ENCODE results near the gene ITPK1. TPM values are rescaled to one million over a fixed set of nuclear protein-coding genes. Genes with fewer than 3 reads are reported as not detected.

The ITPK1 gene
- total RNA-seq, 1 donor from 2014 or later, result 112 TPM

DNA sequence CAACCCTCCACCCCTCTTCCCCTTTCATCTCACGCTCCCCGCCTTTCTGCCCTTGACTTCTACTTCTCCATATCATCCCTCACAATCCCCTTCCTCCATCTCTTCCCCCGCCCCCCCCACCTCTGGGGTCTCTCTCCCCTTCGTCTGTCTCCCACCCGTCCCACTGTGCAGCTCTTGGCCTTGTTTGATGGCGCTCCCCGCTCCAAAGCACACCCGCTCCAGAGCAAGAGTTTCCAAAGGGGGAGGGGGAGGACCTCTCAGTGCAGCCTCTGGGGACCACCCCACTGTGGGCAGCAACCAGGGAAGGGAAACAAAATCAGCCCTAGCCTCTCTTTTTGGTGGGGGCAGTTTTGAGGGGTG is 192.0 kb downstream of the ITPK1 start:
- Histone ChIP-seq H3K9me3 (replicated peaks) (no peaks in the 10 kb centered on the region), H3K36me3 (no peaks in the 10 kb centered on the region), H3K4me1 (peaks cover 7% of the 10 kb centered on the region), H3K27me3 (ENCODE audit: low read depth) (peaks cover 72% of the 10 kb centered on the region), H3K4me3 (no peak overlapping the region), H3K27ac (replicated peaks) (no peak overlapping the region)
- TF ChIP-seq, protein P1, sequence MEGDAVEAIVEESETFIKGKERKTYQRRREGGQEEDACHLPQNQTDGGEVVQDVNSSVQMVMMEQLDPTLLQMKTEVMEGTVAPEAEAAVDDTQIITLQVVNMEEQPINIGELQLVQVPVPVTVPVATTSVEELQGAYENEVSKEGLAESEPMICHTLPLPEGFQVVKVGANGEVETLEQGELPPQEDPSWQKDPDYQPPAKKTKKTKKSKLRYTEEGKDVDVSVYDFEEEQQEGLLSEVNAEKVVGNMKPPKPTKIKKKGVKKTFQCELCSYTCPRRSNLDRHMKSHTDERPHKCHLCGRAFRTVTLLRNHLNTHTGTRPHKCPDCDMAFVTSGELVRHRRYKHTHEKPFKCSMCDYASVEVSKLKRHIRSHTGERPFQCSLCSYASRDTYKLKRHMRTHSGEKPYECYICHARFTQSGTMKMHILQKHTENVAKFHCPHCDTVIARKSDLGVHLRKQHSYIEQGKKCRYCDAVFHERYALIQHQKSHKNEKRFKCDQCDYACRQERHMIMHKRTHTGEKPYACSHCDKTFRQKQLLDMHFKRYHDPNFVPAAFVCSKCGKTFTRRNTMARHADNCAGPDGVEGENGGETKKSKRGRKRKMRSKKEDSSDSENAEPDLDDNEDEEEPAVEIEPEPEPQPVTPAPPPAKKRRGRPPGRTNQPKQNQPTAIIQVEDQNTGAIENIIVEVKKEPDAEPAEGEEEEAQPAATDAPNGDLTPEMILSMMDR (IDR thresholded peaks at IDR 0.05; ENCODE audit: borderline replicate concordance), result no peak
- DNase-seq, result no peak
- intact Hi-C loops (cut with micrococcal nuclease), result no loop called here

DNA sequence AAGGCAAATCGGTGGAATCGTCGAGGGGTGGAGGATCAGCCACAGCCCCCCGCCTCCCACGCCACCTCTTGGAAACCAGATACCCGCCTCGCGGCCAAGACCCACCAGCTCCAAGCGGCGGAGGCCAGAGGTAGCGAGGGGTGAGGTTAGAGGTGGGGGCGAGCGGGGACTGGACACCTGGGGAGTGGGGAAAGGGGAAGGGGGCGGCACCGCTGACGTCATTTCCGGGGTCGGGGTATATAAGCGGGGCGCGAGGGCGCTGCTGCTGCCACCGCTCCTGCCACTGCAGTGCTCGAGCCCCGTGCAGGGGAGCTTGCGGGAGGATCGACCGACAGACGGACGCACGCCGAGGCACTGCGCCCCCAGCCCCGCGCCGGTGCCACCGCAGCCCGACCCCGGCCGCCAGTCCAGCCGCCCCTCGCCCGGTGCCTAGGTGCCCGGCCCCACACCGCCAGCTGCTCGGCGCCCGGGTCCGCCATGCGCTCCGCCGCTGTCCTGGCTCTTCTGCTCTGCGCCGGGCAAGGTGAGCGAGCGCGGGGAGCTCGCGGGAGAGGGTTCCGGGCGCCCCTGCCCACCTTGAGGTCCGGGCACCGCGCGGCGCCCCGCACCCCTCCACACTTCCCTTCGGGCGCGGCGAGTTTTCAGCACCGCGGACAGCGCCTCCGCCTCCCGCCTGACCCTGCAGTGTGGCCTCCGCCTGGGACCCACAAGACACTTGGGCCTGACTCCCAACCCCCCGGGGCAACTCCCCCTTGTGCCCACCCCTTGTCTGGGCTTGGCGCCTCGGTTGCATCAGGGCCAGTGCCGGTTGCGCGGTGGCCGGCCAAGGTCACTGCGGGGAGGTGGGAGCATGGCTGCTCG is 192.6 kb downstream of the ITPK1 start, which contains the start of gene CHGA:
CHGA (plus strand) TSS at position 268 of the 861 bp plus-strand sequence; CDS start at position 478, 210 bp downstream.
- Histone ChIP-seq H3K4me1 (peaks cover 7% of the 10 kb centered on the region), H3K27ac (replicated peaks) (no peak within 1 kb of the TSS), H3K4me3 (peak within 1 kb of the TSS; percentile 23), H3K9me3 (replicated peaks) (no peaks in the 10 kb centered on the region), H3K27me3 (ENCODE audit: low read depth) (peaks cover 78% of the 10 kb centered on the region), H3K36me3 (no peaks in the 10 kb centered on the region)
- TF ChIP-seq, protein P1 (IDR thresholded peaks at IDR 0.05; ENCODE audit: borderline replicate concordance), result no peak
- intact Hi-C loops (cut with micrococcal nuclease), result no loop called here
- peak; percentile 55 for DNase-seq

DNA sequence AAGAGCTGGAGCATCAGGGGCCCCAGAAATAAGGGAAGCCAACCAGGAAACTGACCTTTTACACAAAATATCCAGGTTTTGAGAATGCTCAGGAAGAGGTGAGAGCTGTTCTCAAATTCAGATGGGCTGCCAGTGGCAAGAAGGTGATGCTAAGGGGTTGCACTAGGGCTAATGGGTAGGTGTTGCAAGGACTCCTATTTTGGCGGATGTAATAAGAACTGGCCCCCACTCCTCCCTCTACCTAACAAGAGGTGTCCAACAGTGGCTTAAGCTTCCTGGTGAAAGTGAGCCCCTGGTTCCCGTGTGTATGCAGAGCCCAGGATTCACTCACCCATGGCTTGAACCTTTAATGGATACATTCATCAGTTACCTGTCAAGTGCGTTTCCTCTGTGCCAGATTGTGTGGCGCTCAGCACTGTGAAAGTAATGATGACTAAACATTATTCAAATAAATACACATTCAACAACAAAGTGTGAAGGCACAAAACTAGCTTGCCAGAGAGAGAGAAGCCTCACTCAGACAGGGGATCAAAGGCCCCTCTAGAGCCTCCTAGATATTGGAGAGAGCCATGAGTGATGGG is 193.5 kb downstream of the ITPK1 start:
- no peak overlapping the region for H3K4me3 ChIP-seq
- intact Hi-C loops (cut with micrococcal nuclease), result no loop called here
- H3K9me3 ChIP-seq (replicated peaks), result no peaks in the 10 kb centered on the region
- H3K4me1 ChIP-seq, result peaks cover 7% of the 10 kb centered on the region
- no peak overlapping the region for H3K27ac ChIP-seq (replicated peaks)
- DNase-seq, result no peak
- H3K27me3 ChIP-seq (ENCODE audit: low read depth), result peaks cover 87% of the 10 kb centered on the region
- TF ChIP-seq, protein P1 (IDR thresholded peaks at IDR 0.05; ENCODE audit: borderline replicate concordance), result no peak
- H3K36me3 ChIP-seq, result no peaks in the 10 kb centered on the region

DNA sequence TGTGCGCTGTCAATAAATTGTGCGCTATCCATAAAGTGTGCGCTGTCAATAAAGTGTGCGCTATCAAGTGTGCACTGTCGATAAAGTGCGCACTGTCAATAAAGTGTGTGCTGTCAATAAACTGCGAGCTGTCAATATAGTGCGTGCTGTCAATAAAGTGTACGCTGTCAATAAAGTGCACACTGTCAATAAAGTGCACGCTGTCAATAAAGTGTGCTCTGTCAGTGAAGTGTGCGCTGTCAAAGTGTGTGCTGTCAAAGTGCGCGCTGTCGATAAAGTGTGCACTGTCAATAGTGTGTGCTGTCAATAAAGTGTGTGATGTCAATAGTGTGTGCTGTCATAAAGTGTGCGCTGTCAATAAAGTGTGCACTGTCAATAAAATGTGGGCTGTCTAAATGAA is 195.7 kb downstream of the ITPK1 start:
- Histone ChIP-seq H3K27me3 (ENCODE audit: low read depth) (peaks cover 98% of the 10 kb centered on the region), H3K9me3 (replicated peaks) (no peaks in the 10 kb centered on the region), H3K36me3 (no peaks in the 10 kb centered on the region), H3K4me1 (peaks cover 7% of the 10 kb centered on the region), H3K27ac (replicated peaks) (no peak overlapping the region), H3K4me3 (no peak overlapping the region)
- TF ChIP-seq, protein P1 (IDR thresholded peaks at IDR 0.05; ENCODE audit: borderline replicate concordance), result no peak
- intact Hi-C loops (cut with micrococcal nuclease), result no loop called here
- no peak for DNase-seq

DNA sequence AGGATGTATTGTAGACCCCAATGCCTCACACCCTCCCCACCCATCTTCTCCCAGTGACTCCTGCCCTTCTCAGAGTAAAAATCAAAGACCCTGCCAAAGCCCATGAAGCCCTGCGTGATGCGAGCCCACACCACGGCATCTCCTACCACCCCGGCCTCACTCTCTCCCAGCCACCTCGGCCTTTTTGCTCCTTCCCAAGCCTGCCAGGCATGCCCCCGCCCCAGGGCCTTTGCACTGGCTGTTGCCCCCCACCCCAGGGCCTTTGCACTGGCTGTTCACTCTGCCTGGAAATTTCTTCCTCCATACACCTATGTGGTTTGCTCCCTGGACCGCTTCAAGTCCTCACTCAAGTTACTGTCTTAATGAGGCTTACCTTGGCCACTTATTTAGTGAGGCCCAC is 197.8 kb downstream of the ITPK1 start:
- peaks cover 79% of the 10 kb centered on the region for H3K27me3 ChIP-seq (ENCODE audit: low read depth)
- H3K9me3 ChIP-seq (replicated peaks), result no peaks in the 10 kb centered on the region
- TF ChIP-seq, protein P1 (IDR thresholded peaks at IDR 0.05; ENCODE audit: borderline replicate concordance), result no peak
- intact Hi-C loops (cut with micrococcal nuclease), result no loop called here
- no peak for DNase-seq
- H3K4me1 ChIP-seq, result peaks cover under 1% of the 10 kb centered on the region
- H3K36me3 ChIP-seq, result no peaks in the 10 kb centered on the region
- H3K27ac ChIP-seq (replicated peaks), result no peak overlapping the region
- no peak overlapping the region for H3K4me3 ChIP-seq
